ENCODE data around the gene GRK3. TPM values are rescaled to one million over a fixed set of nuclear protein-coding genes. Genes with fewer than 3 reads are reported as not detected.
"Not testable (repeated sequence)": the region's sequence is repeated elsewhere in the genome, so short reads cannot be mapped to it uniquely, and the experiment has no call there.

Gene GRK3
- 14.2 TPM for polyA plus RNA-seq
- long read RNA-seq, donor 1, full-length matches to known transcripts, result 1 of 1 reads
- long read RNA-seq, donor 1, partial matches to known transcripts, result 0 of 1 reads
- long read RNA-seq, donor 1, other reads (novel, unspliced or antisense), result 0 of 1 reads
- long read RNA-seq, donor 2, full-length matches to known transcripts, result 1 of 1 reads
- long read RNA-seq, donor 2, partial matches to known transcripts, result 0 of 1 reads
- long read RNA-seq, donor 2, other reads (novel, unspliced or antisense), result 0 of 1 reads
- long read RNA-seq, donor 3, full-length matches to known transcripts, result 3 of 3 reads
- long read RNA-seq, donor 3, partial matches to known transcripts, result 0 of 3 reads
- long read RNA-seq, donor 3, other reads (novel, unspliced or antisense), result 0 of 3 reads
- long read RNA-seq, donor 4, result 0 reads
- long read RNA-seq, donor 5, full-length matches to known transcripts, result 1 of 1 reads
- long read RNA-seq, donor 5, partial matches to known transcripts, result 0 of 1 reads
- long read RNA-seq, donor 5, other reads (novel, unspliced or antisense), result 0 of 1 reads
- long read RNA-seq, donor 6, full-length matches to known transcripts, result 2 of 2 reads
- long read RNA-seq, donor 6, partial matches to known transcripts, result 0 of 2 reads
- long read RNA-seq, donor 6, other reads (novel, unspliced or antisense), result 0 of 2 reads
- long read RNA-seq, donor 7, result 0 reads
- long read RNA-seq, donor 8, result 0 reads
- long read RNA-seq, donor 9, partial matches to known transcripts, result 8 of 8 reads
- long read RNA-seq, donor 9, other reads (novel, unspliced or antisense), result 0 of 8 reads
- long read RNA-seq, donor 10, result 0 reads
- long read RNA-seq, donor 11, result 0 reads

DNA sequence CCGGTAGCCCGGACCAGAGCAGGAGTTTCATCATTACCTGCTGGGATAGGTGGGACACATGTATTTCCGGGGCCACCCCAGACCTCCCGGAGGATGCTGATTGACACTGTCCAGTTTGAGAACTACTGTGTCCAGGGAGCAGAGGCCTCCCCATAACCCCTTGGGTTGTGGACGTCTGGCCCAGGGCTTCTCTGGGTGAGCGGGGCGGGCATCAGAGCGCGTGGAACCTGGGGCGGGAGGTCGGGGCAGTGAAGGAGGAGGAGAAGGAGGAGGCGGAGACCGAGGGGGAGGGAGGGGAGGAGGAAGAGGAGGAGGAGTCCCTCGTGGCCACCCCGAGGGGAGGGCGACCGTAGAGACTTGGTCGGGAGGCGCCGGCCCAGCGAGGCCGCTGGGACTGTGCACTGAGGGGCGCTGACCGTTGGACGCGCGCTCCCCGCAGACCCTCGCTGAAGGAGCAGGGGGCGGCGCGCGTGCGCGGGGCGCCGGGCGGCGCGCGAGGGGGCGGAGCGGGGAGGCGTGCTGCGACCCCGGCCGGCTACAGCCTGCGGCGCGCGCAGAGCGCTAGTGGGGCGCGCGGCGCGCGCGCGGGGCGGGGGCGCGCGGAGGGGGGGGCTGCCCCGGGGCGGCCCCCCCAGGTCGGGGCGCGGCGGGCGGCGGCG is at the start of gene GRK3:
Gene GRK3 (plus strand): TSS at position 356 of the 659 bp plus-strand sequence. CDS start 366 bp downstream, outside the sequence.
- no CpG with 5 or more reads among the region's 73 CpGs for WGBS (ENCODE audit: insufficient coverage, low lambda C conversion rate)
- no peaks in the 10 kb centered on the region for H3K9me3 ChIP-seq (ENCODE audit: control insufficient read depth, low read depth, low read length)
- peak; percentile 73 to 87 for DNase-seq
- peak within 1 kb of the TSS; percentile 53 for H3K4me3 ChIP-seq (ENCODE audit: low read length)
- H3K4me1 ChIP-seq (ENCODE audit: control insufficient read depth, insufficient read depth, low read length), result peaks cover 5% of the 10 kb centered on the region
- H3K27ac ChIP-seq (ENCODE audit: low read length), result peak within 1 kb of the TSS; percentile 33
- H3K36me3 ChIP-seq (ENCODE audit: control insufficient read depth, insufficient read depth, low read length), result no peaks in the 10 kb centered on the region
- H3K27me3 ChIP-seq (ENCODE audit: control insufficient read depth, insufficient read depth, low read length), result peaks cover 9% of the 10 kb centered on the region

DNA sequence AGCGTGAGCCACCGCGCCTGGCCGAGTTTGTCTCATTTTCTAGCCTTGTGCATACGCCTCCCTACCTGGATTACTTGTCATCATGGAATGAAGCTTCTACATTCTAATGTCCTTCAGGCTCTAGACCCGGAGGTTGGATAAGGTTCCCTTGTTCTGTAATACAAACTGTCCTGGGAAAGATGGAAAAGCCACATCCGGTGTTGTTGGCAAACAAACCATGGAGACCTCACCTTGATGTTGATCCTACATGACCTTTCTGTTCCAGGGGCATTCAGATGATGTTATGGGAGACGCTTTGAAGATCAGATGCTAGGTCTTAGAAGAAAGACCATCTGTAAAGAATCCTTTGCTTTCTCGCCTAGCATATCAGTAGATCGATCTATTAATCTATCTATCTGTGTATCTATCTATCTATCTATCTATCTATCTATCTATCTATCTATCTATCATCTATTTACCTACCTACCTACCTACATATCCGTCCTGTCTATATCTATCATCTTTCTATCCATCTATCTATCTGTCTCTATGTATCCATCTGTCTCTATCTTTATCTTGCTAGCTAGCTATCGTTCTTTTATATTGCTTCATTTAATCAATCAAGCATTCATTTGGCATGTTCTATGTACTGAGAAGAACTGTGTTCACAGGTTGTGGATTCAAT is 46.3 kb upstream of the GRK3 start:
- no peaks in the 10 kb centered on the region for H3K9me3 ChIP-seq (ENCODE audit: control insufficient read depth, low read depth, low read length)
- no peak for DNase-seq
- no peaks in the 10 kb centered on the region for H3K27me3 ChIP-seq (ENCODE audit: control insufficient read depth, insufficient read depth, low read length)
- H3K4me1 ChIP-seq (ENCODE audit: control insufficient read depth, insufficient read depth, low read length), result no peaks in the 10 kb centered on the region
- no peaks in the 10 kb centered on the region for H3K36me3 ChIP-seq (ENCODE audit: control insufficient read depth, insufficient read depth, low read length)
- WGBS (ENCODE audit: insufficient coverage, low lambda C conversion rate), result 89% methylated on average over 6 of the region's 12 CpGs
- no peak overlapping the region for H3K4me3 ChIP-seq (ENCODE audit: low read length)
- H3K27ac ChIP-seq (ENCODE audit: low read length), result no peak overlapping the region

DNA sequence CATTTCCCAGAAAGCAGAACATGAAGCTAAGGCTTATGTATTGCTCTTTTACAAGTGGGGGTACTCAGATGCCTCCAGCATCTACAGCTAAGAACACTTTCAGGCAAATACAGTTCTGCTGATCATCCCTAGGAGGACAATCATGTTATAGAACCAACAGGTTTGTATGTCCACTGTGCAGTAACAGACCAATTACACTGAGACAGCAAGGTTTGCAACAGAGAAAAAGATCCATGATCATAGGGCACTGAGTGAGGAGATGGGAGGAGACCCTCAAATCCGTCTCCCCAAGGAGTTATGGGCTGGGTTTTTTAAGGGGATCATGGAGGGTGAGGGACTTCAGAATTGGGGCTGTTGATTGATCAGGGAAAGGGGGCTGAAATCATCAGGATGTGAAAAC is 39.1 kb upstream of the GRK3 start:
- H3K36me3 ChIP-seq (ENCODE audit: control insufficient read depth, insufficient read depth, low read length), result no peaks in the 10 kb centered on the region
- DNase-seq, result no peak
- H3K27me3 ChIP-seq (ENCODE audit: control insufficient read depth, insufficient read depth, low read length), result no peaks in the 10 kb centered on the region
- no peaks in the 10 kb centered on the region for H3K4me1 ChIP-seq (ENCODE audit: control insufficient read depth, insufficient read depth, low read length)
- peaks cover 5% of the 10 kb centered on the region for H3K9me3 ChIP-seq (ENCODE audit: control insufficient read depth, low read depth, low read length)
- H3K4me3 ChIP-seq (ENCODE audit: low read length), result no peak overlapping the region
- WGBS (ENCODE audit: insufficient coverage, low lambda C conversion rate), result no CpG with 5 or more reads among the region's 1 CpG
- H3K27ac ChIP-seq (ENCODE audit: low read length), result no peak overlapping the region

DNA sequence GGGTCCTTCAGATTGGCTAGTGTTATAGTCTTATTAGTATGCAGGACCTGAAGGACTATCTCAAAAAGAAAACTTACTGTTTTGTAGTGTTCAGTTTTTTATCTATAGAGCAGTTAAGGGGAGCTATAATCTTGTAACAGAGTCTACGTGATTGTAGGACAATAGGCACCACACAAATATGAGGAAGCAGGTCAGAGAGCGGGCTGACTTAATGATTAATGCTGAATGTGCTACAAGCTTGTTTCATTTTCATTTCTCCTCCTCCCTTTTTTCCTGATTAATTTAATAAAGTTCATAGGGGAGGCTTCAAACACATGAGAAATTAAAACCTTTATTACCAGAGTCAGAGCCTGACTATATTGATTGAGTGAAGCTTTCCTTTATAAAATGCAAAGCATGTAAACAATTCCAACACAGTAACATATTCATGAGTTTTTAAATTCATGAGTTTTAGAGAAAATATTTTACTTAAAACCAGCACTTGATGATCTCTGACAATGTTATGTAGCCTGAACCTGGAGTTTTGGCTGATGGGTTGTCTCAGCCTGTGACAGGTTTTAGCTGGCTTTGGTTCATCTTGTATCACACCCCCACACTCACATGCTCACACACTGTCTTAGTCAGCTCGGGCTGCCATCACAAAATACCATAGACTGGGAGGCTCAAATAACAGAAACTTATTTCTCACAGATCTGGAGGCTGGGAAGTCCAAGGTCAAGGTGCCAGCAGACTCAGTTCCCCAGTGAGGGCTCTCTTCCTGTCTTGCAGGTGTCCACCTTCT is 38.5 kb upstream of the GRK3 start:
- not testable (repeated sequence) for H3K36me3 ChIP-seq (ENCODE audit: control insufficient read depth, insufficient read depth, low read length); H3K27me3 ChIP-seq (ENCODE audit: control insufficient read depth, insufficient read depth, low read length); H3K4me3 ChIP-seq (ENCODE audit: low read length); H3K27ac ChIP-seq (ENCODE audit: low read length); H3K9me3 ChIP-seq (ENCODE audit: control insufficient read depth, low read depth, low read length); H3K4me1 ChIP-seq (ENCODE audit: control insufficient read depth, insufficient read depth, low read length)
- 100% methylated on average over 1 of the region's 3 CpGs for whole genome bisulfite sequencing (ENCODE audit: insufficient coverage, low lambda C conversion rate)
- DNase-seq, result peak; percentile 20 to 51

DNA sequence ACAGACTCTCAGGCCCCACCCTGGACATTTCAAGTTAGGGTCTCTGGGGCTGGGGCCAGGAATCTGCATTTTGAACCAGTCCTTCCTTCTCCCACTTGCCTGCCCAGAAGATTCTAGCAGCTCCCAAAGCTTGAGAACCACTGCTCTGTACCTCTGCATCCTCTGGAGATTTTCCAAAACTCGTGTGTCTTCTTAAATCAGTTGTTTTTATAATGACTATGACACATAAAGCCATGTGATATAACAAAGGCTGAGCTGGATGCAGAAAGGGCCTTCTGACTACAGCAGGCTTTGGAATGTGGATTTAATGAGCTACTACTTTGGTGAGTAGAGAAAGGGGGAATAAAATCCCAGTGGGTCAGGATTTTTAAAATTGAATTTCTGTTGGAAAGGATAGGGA is 37.5 kb upstream of the GRK3 start:
- DNase-seq; H3K4me3 ChIP-seq (ENCODE audit: low read length); H3K36me3 ChIP-seq (ENCODE audit: control insufficient read depth, insufficient read depth, low read length); H3K27ac ChIP-seq (ENCODE audit: low read length); H3K4me1 ChIP-seq (ENCODE audit: control insufficient read depth, insufficient read depth, low read length); H3K9me3 ChIP-seq (ENCODE audit: control insufficient read depth, low read depth, low read length); H3K27me3 ChIP-seq (ENCODE audit: control insufficient read depth, insufficient read depth, low read length): not testable (repeated sequence)
- WGBS (ENCODE audit: insufficient coverage, low lambda C conversion rate), result no CpG with 5 or more reads among the region's 1 CpG

DNA sequence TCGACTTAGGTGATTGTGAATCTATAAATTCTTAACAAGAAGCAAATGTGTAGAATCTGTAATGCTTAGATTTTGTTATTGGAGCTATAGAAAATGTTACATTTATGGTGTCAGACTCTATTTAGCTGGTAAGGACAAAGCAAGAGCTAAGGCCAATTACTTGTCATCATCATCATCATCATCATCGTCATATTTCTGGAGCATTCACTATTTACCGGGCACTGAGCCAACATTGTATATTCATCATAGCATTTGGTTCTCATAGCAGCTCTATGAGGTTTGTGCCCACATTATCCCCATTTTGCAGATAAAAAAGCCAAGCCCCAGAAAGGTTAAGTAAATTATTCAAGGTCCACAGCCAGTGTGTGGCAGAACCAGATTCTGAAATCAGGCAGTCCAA is 36.4 kb upstream of the GRK3 start:
- WGBS (ENCODE audit: insufficient coverage, low lambda C conversion rate), result no CpG with 5 or more reads among the region's 3 CpGs
- H3K27ac ChIP-seq (ENCODE audit: low read length); H3K36me3 ChIP-seq (ENCODE audit: control insufficient read depth, insufficient read depth, low read length); DNase-seq; H3K4me1 ChIP-seq (ENCODE audit: control insufficient read depth, insufficient read depth, low read length); H3K9me3 ChIP-seq (ENCODE audit: control insufficient read depth, low read depth, low read length); H3K27me3 ChIP-seq (ENCODE audit: control insufficient read depth, insufficient read depth, low read length); H3K4me3 ChIP-seq (ENCODE audit: low read length): not testable (repeated sequence)

DNA sequence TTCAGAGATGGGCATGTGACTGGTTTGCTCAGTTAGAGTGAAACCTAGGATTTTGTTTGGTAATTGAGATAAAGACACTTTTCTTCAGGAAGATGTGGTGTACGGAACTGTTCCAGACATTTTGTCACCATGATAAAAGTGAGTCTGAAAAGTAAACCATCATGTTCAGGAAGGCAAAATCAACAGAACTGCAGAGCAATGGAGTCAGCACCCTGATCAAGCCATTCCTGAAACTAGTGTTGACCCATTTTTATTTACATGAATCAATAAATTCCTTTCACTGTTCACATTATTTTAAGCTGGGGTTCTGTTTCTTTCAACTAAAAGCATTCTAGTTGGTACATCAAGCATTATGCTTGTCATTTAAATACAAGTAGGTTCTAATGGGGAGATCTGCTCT is 35.4 kb upstream of the GRK3 start:
- WGBS (ENCODE audit: insufficient coverage, low lambda C conversion rate), result no CpG with 5 or more reads among the region's 1 CpG
- not testable (repeated sequence) for H3K36me3 ChIP-seq (ENCODE audit: control insufficient read depth, insufficient read depth, low read length); H3K27me3 ChIP-seq (ENCODE audit: control insufficient read depth, insufficient read depth, low read length); H3K9me3 ChIP-seq (ENCODE audit: control insufficient read depth, low read depth, low read length); H3K27ac ChIP-seq (ENCODE audit: low read length); H3K4me1 ChIP-seq (ENCODE audit: control insufficient read depth, insufficient read depth, low read length); H3K4me3 ChIP-seq (ENCODE audit: low read length); DNase-seq

DNA sequence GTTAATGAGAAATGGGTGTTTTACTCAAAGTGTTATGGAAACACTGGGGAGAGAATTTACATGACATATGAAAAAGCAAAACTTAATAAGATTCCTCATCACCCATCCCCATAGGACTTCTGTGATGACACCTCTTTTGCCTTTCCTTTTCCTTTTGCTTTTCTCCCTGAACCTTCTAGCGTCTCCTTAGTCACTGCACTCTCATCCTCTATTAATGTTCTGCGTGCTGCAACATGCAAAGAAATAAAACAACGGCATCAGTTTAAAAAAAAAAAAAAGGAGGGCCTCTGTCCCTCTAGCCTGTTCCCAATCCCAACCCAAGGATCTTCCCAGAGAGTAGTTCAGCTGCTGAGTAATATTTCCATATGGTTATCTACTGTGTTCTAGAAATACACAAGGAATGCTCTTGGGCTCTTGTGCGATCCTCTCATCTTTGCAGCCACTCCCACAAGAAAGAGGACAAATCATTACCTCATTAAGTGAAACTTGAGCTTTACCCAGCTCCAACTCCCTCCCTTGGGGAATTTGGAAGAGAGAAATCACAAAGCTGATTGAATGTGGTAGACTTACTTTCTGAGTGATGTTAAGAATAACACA is 34.8 kb upstream of the GRK3 start:
- H3K9me3 ChIP-seq (ENCODE audit: control insufficient read depth, low read depth, low read length); H3K27me3 ChIP-seq (ENCODE audit: control insufficient read depth, insufficient read depth, low read length); H3K4me1 ChIP-seq (ENCODE audit: control insufficient read depth, insufficient read depth, low read length); H3K4me3 ChIP-seq (ENCODE audit: low read length); DNase-seq; H3K36me3 ChIP-seq (ENCODE audit: control insufficient read depth, insufficient read depth, low read length); H3K27ac ChIP-seq (ENCODE audit: low read length): not testable (repeated sequence)
- 100% methylated on average over 1 of the region's 4 CpGs for WGBS (ENCODE audit: insufficient coverage, low lambda C conversion rate)

DNA sequence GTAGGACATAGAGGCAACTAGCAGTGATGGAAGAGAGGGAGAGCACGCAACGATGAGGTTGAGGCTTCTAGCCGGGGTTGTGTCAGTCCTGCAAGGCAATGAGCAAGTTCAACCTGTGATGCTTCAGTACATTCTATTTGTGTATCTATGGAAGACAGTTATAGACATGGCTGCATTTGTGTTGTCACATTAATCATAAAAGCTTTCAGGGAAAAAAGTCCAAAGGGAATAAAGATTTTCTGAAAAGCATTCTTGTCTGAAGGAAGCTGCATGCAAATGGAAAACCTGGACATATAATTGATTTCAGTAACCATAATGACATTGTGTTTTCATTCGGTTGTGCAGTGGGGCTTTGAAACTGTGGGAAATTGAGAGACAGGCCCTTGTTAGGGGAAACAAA is 32.8 kb upstream of the GRK3 start:
- not testable (repeated sequence) for DNase-seq; H3K27me3 ChIP-seq (ENCODE audit: control insufficient read depth, insufficient read depth, low read length); H3K36me3 ChIP-seq (ENCODE audit: control insufficient read depth, insufficient read depth, low read length); H3K9me3 ChIP-seq (ENCODE audit: control insufficient read depth, low read depth, low read length); H3K4me1 ChIP-seq (ENCODE audit: control insufficient read depth, insufficient read depth, low read length); H3K4me3 ChIP-seq (ENCODE audit: low read length); H3K27ac ChIP-seq (ENCODE audit: low read length)
- WGBS (ENCODE audit: insufficient coverage, low lambda C conversion rate), result no CpG with 5 or more reads among the region's 4 CpGs

All from large intestine (tissue), 12 donors.